GM12801 (cell line): ENCODE data around the gene TWSG1.

ENCODE experiments used
- CTCF ChIP-seq: IDR thresholded peaks from one replicate; pipeline ENCODE4 v1.5.1; 2011; ENCODE audit warnings: control low read depth; ENCODE audit not compliant: insufficient read length; ENCODE audit errors: extremely low read depth

The TWSG1 gene

GRCh38 chr18:9365406-9365805 is 30.8 kb downstream of the TWSG1 start:
- TF ChIP-seq CTCF = no peak

- no peak for TF ChIP-seq CTCF
Measured at GRCh38 chr18:9366126-9366714, 31.6 kb downstream of the TWSG1 start.

- no peak for TF ChIP-seq CTCF
Measured at GRCh38 chr18:9379118-9379517, 44.5 kb downstream of the TWSG1 start.

- TF ChIP-seq CTCF = no peak
Measured at GRCh38 chr18:9380101-9380500, 45.5 kb downstream of the TWSG1 start.

GRCh38 chr18:9380621-9381395 is 46.2 kb downstream of the TWSG1 start:
- TF ChIP-seq CTCF = no peak

GRCh38 chr18:9386879-9387278 is 52.3 kb downstream of the TWSG1 start:
- TF ChIP-seq CTCF = no peak

- no peak for TF ChIP-seq CTCF
Measured at GRCh38 chr18:9387891-9388290, 53.3 kb downstream of the TWSG1 start.
